Stimulated activated CD8-positive, alpha-beta memory T cell treated with anti-CD3 and anti-CD28 coated beads, Interleukin-15, amount 100 ng/mL, for 1 hour (primary cell): ENCODE results near the gene PLA2G2C.

Experiments
- DNase-seq: peaks from one replicate; pipeline ENCODE4 v3.0.0-alpha.2; 2020; ENCODE audit warnings: low read depth

Gene PLA2G2C

GRCh38 chr1:20152599-20152930, 33.8 kb downstream of the PLA2G2C start:
- DNase-seq: no peak

- DNase-seq: peak; percentile 64
Measured at GRCh38 chr1:20151906-20152598, 34.3 kb downstream of the PLA2G2C start.

GRCh38 chr1:20150969-20151368, 35.3 kb downstream of the PLA2G2C start:
- no peak for DNase-seq

- no peak for DNase-seq
Measured at GRCh38 chr1:20150326-20150705, 36.0 kb downstream of the PLA2G2C start.

GRCh38 chr1:20149601-20150325, 36.6 kb downstream of the PLA2G2C start:
- DNase-seq: no peak

- no peak for DNase-seq
Measured at GRCh38 chr1:20148571-20149500, 37.5 kb downstream of the PLA2G2C start.

- no peak for DNase-seq
Measured at GRCh38 chr1:20147846-20148570, 38.3 kb downstream of the PLA2G2C start.

GRCh38 chr1:20143734-20144565, 42.4 kb downstream of the PLA2G2C start:
- no peak for DNase-seq

GRCh38 chr1:20143318-20143717, 43.0 kb downstream of the PLA2G2C start:
- DNase-seq: no peak

- no peak for DNase-seq
Measured at GRCh38 chr1:20142001-20142710, 44.2 kb downstream of the PLA2G2C start.

GRCh38 chr1:20141466-20141865, 44.9 kb downstream of the PLA2G2C start:
- DNase-seq: no peak

GRCh38 chr1:20141001-20141400, 45.3 kb downstream of the PLA2G2C start:
- no peak for DNase-seq

- no peak for DNase-seq
Measured at GRCh38 chr1:20139776-20140612, 46.3 kb downstream of the PLA2G2C start.

GRCh38 chr1:20138961-20139550, 47.3 kb downstream of the PLA2G2C start, which contains the start of gene PLA2G2F:
TSS of gene PLA2G2F (plus strand) at chr1:20139323. CDS start at chr1:20139428, 105 bp downstream.
- DNase-seq: no peak

GRCh38 chr1:20138346-20138745, 48.0 kb downstream of the PLA2G2C start:
- no peak for DNase-seq

- DNase-seq: no peak
Measured at GRCh38 chr1:20137604-20138003, 48.7 kb downstream of the PLA2G2C start.

GRCh38 chr1:20137055-20137454, 49.3 kb downstream of the PLA2G2C start:
- DNase-seq: no peak

- DNase-seq: no peak
Measured at GRCh38 chr1:20136249-20136648, 50.1 kb downstream of the PLA2G2C start.

- no peak for DNase-seq
Measured at GRCh38 chr1:20134995-20135394, 51.3 kb downstream of the PLA2G2C start.
